K562 (cell line): ENCODE results near the gene NKIRAS1. TPM values are rescaled to one million over a fixed set of nuclear protein-coding genes. Genes with fewer than 3 reads are reported as not detected.

Experiments used
- CCNT2 ChIP-seq: IDR thresholded peaks from 2 replicates; pipeline ENCODE4 v1.6.1; 2011; ENCODE audit warnings: borderline replicate concordance, low read depth, mild to moderate bottlenecking, moderate library complexity, mixed read lengths, low read length; ENCODE audit not compliant: insufficient read length; ENCODE audit errors: extremely low read depth
- FOS ChIP-seq: IDR thresholded peaks from 3 replicates; pipeline ENCODE4 v1.6.1; 2011; ENCODE audit not compliant: insufficient read length; ENCODE audit errors: extremely low read depth
- MAZ ChIP-seq, 2 experiments: fragments of 450-650 bp in 1 of 2; sonication (generic) in 1 of 2; formaldehyde crosslinking; IDR thresholded peaks in 1 of 2; conservative IDR thresholded peaks in 1 of 2; 2 replicates each; pipeline versions ENCODE4 v1.4.0 to v1.5.0; 2020; ENCODE audit warnings: mild to moderate bottlenecking in 1 of 2, missing genetic modification reagents in 1 of 2
- PHF20 ChIP-seq: fragments of 450-650 bp; IDR thresholded peaks from 2 replicates; pipeline ENCODE4 v1.6.1; 2018; ENCODE audit not compliant: partially characterized antibody
- RBM39 ChIP-seq: fragments of 200-400 bp; formaldehyde crosslinking; optimal IDR thresholded peaks from 2 replicates; pipeline ENCODE3; 2018; ENCODE audit warnings: low read depth, low read length
- U2AF1 ChIP-seq: fragments of 200-400 bp; formaldehyde crosslinking; optimal IDR thresholded peaks from 2 replicates; pipeline ENCODE3; 2017; ENCODE audit warnings: mild to moderate bottlenecking, low read depth, low read length, moderate library complexity
- ZKSCAN3 ChIP-seq: fragments of 250-450 bp; sonication (Bioruptor Pico); IDR thresholded peaks from 2 replicates; pipeline ENCODE4 v1.4.0; 2020
- ZNF668 ChIP-seq: fragments of 250-450 bp; sonication (Bioruptor Pico); IDR thresholded peaks from 2 replicates; pipeline ENCODE4 v1.8.0; 2022; ENCODE audit warnings: mild to moderate bottlenecking, inconsistent platforms
- ZNF778 ChIP-seq: fragments of 450-650 bp; formaldehyde crosslinking; IDR thresholded peaks from 2 replicates; pipeline ENCODE4 v1.4.0; 2020; ENCODE audit warnings: mild to moderate bottlenecking, moderate library complexity
- ZNF79 ChIP-seq: fragments of 250-450 bp; sonication (Bioruptor Pico); IDR thresholded peaks from 2 replicates; pipeline ENCODE4 v1.4.0; 2020; ENCODE audit warnings: low read depth, mild to moderate bottlenecking, moderate library complexity
- polyA plus RNA-seq, 8 experiments: library from polyadenylated mRNA; depleted of rRNA in 4 of 8; stranded (reverse) in 5 of 8; unstranded in 3 of 8; fragments of >200 nt; fragmentation: Nextera tagmentation in 2 of 8; fragmentation: Illumina TruSeq in 1 of 8; extraction: Ambion mirVana in 2 of 8; extraction: Trizol in 1 of 8; gene quantifications; 2 replicates each; pipeline versions ENCODE4 v1.2.1 to v1.2.3, GENCODE V29; 2011 to 2014; ENCODE audit warnings: inconsistent platforms in 1 of 8, missing spikeins in 1 of 8
- total RNA-seq, 7 experiments: library from RNA; depleted of rRNA in 6 of 7; stranded (reverse); fragments of >200 nt in 6 of 7; fragmentation: Illumina TruSeq in 2 of 7; extraction: Trizol in 2 of 7; gene quantifications; 2 replicates each; pipeline versions ENCODE4 v1.2.1 to v1.2.3, GENCODE V29; 2011 to 2021; ENCODE audit warnings: low replicate concordance in 1 of 7
- TF ChIP-seq, protein P1 (sequence below): fragments of 250-450 bp; sonication (Bioruptor Pico); IDR thresholded peaks from 2 replicates; pipeline ENCODE4 v1.5.0; 2021; ENCODE audit warnings: mild to moderate bottlenecking, borderline replicate concordance
- TF ChIP-seq, protein P2 (sequence below): conservative IDR thresholded peaks from 2 replicates; pipeline ENCODE4 v1.6.1; 2011; ENCODE audit warnings: low read depth, mild to moderate bottlenecking, low read length; ENCODE audit not compliant: control insufficient read depth
- TF ChIP-seq, protein P3 (sequence below), 3 experiments: IDR thresholded peaks in 2 of 3; conservative IDR thresholded peaks in 1 of 3; 2 replicates each; pipeline ENCODE4 v1.5.1; 2011 to 2012; ENCODE audit warnings: low read length in 3 of 3, mild to moderate bottlenecking in 3 of 3, control low read depth in 2 of 3, improper control_type of control experiment in 1 of 3, inconsistent platforms in 1 of 3, low read depth in 1 of 3, mixed read lengths in 1 of 3, moderate library complexity in 1 of 3; ENCODE audit not compliant: insufficient read depth in 2 of 3
- TF ChIP-seq, protein P4 (sequence below): sonication (generic); formaldehyde crosslinking; IDR thresholded peaks from 2 replicates; pipeline ENCODE4 v1.8.0; 2022; ENCODE audit warnings: mild to moderate bottlenecking, missing genetic modification reagents
- TF ChIP-seq, protein P5 (sequence below): sonication (generic); formaldehyde crosslinking; IDR thresholded peaks from 2 replicates; pipeline ENCODE4 v1.8.0; 2023; ENCODE audit warnings: mild to moderate bottlenecking, missing genetic modification reagents
- TF ChIP-seq, protein P6 (sequence below): fragments of 450-650 bp; IDR thresholded peaks from 2 replicates; pipeline ENCODE4 v1.6.1; 2016; ENCODE audit warnings: mild to moderate bottlenecking

The NKIRAS1 gene
- total and polyA plus RNA-seq, 9 of the 15 experiments (the other 6 are each of a cell fraction or from before 2014, with no cell fraction given), result 5.1 to 10.3 (median 6.3) TPM

DNA sequence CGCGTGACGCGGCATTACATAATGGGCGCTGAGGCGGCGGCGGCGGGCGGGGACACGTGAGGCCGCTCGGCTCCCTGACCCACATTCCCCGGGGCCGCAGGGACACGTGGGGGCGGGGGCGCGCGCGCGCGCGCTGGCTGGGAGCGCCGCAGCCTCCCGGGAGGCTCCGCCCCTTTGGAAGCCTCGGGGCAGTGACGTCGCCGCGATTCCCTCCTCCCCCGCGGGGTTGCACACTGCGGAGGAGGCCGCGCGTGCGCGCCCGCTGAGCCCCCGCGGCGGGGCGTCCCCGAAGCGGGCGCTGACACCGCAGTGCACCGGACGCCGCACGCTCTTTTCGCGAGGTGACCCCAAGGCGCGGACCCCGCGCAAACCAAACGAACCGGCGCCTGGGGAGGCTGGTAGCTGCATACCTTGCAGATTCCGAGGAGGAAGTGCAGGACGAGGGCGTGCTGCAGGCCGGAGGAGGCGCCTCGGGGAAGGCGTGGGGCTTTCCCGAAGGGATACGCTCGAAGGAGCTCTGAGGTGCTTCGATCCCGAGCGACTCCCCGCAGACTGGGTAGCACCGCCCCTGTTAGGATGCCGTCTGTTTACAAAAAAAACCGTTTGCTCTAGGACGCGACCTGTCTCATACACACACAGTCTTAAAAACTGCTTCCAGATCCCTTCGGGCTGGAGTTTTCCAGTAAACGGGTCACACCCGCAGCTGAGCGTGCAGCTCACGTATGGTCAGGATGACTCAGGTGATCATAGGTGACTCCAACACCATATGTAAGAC is 29.3 kb upstream of the NKIRAS1 start (continued):
- TF ChIP-seq, protein P1, sequence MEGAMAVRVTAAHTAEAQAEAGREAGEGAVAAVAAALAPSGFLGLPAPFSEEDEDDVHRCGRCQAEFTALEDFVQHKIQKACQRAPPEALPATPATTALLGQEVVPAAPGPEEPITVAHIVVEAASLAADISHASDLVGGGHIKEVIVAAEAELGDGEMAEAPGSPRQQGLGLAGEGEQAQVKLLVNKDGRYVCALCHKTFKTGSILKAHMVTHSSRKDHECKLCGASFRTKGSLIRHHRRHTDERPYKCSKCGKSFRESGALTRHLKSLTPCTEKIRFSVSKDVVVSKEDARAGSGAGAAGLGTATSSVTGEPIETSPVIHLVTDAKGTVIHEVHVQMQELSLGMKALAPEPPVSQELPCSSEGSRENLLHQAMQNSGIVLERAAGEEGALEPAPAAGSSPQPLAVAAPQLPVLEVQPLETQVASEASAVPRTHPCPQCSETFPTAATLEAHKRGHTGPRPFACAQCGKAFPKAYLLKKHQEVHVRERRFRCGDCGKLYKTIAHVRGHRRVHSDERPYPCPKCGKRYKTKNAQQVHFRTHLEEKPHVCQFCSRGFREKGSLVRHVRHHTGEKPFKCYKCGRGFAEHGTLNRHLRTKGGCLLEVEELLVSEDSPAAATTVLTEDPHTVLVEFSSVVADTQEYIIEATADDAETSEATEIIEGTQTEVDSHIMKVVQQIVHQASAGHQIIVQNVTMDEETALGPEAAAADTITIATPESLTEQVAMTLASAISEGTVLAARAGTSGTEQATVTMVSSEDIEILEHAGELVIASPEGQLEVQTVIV (CRISPR knock-in tag), result no peak
- TF ChIP-seq U2AF1, result no peak
- no peak for TF ChIP-seq ZNF668 (CRISPR knock-in tag)
- TF ChIP-seq ZNF79 (CRISPR knock-in tag), result no peak
- TF ChIP-seq RBM39, result no peak
- peak; percentile 99 for TF ChIP-seq CCNT2
- TF ChIP-seq, protein P2, sequence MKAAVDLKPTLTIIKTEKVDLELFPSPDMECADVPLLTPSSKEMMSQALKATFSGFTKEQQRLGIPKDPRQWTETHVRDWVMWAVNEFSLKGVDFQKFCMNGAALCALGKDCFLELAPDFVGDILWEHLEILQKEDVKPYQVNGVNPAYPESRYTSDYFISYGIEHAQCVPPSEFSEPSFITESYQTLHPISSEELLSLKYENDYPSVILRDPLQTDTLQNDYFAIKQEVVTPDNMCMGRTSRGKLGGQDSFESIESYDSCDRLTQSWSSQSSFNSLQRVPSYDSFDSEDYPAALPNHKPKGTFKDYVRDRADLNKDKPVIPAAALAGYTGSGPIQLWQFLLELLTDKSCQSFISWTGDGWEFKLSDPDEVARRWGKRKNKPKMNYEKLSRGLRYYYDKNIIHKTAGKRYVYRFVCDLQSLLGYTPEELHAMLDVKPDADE, result peak; percentile 67; the same call in 1 of the 2 replicates
- peak; percentile 62 to 99 for TF ChIP-seq MAZ (CRISPR knock-in tag; conservative IDR thresholded peaks at IDR 0.05 in 1 of 2, IDR thresholded peaks at IDR 0.05 in 1 of 2)
- TF ChIP-seq, protein P3, sequence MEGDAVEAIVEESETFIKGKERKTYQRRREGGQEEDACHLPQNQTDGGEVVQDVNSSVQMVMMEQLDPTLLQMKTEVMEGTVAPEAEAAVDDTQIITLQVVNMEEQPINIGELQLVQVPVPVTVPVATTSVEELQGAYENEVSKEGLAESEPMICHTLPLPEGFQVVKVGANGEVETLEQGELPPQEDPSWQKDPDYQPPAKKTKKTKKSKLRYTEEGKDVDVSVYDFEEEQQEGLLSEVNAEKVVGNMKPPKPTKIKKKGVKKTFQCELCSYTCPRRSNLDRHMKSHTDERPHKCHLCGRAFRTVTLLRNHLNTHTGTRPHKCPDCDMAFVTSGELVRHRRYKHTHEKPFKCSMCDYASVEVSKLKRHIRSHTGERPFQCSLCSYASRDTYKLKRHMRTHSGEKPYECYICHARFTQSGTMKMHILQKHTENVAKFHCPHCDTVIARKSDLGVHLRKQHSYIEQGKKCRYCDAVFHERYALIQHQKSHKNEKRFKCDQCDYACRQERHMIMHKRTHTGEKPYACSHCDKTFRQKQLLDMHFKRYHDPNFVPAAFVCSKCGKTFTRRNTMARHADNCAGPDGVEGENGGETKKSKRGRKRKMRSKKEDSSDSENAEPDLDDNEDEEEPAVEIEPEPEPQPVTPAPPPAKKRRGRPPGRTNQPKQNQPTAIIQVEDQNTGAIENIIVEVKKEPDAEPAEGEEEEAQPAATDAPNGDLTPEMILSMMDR (IDR thresholded peaks at IDR 0.05 in 2 of 3, conservative IDR thresholded peaks at IDR 0.05 in 1 of 3; ENCODE audit: insufficient read depth in 2 of 3, low read depth in 1 of 3, low read length in 3 of 3), result no peak
- TF ChIP-seq, protein P4, sequence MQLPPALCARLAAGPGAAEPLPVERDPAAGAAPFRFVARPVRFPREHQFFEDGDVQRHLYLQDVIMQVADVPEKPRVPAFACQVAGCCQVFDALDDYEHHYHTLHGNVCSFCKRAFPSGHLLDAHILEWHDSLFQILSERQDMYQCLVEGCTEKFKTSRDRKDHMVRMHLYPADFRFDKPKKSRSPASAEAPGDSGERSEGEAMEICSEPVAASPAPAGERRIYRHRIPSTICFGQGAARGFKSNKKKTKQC (CRISPR knock-in tag), result peak; percentile 96
- TF ChIP-seq ZNF778, result no peak
- TF ChIP-seq, protein P5, sequence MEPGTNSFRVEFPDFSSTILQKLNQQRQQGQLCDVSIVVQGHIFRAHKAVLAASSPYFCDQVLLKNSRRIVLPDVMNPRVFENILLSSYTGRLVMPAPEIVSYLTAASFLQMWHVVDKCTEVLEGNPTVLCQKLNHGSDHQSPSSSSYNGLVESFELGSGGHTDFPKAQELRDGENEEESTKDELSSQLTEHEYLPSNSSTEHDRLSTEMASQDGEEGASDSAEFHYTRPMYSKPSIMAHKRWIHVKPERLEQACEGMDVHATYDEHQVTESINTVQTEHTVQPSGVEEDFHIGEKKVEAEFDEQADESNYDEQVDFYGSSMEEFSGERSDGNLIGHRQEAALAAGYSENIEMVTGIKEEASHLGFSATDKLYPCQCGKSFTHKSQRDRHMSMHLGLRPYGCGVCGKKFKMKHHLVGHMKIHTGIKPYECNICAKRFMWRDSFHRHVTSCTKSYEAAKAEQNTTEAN, result peak; percentile 95; the same call in 1 of the 2 replicates
- no peak for TF ChIP-seq ZKSCAN3 (CRISPR knock-in tag)
- TF ChIP-seq FOS, result no peak
- TF ChIP-seq, protein P6, sequence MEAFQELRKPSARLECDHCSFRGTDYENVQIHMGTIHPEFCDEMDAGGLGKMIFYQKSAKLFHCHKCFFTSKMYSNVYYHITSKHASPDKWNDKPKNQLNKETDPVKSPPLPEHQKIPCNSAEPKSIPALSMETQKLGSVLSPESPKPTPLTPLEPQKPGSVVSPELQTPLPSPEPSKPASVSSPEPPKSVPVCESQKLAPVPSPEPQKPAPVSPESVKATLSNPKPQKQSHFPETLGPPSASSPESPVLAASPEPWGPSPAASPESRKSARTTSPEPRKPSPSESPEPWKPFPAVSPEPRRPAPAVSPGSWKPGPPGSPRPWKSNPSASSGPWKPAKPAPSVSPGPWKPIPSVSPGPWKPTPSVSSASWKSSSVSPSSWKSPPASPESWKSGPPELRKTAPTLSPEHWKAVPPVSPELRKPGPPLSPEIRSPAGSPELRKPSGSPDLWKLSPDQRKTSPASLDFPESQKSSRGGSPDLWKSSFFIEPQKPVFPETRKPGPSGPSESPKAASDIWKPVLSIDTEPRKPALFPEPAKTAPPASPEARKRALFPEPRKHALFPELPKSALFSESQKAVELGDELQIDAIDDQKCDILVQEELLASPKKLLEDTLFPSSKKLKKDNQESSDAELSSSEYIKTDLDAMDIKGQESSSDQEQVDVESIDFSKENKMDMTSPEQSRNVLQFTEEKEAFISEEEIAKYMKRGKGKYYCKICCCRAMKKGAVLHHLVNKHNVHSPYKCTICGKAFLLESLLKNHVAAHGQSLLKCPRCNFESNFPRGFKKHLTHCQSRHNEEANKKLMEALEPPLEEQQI, result no peak
- TF ChIP-seq PHF20, result peak; percentile 62
